GM12873 (cell line): ENCODE measurements around the gene SLC46A2.

Experiments
- CTCF ChIP-seq: IDR thresholded peaks from 2 replicates; pipeline ENCODE4 v1.5.1; 2012; ENCODE audit warnings: low read depth, mild to moderate bottlenecking, moderate library complexity, low read length, control low read depth; ENCODE audit not compliant: insufficient read depth; ENCODE audit errors: missing control alignments

Gene SLC46A2

GRCh38 chr9:112861155-112861554 lies 29.5 kb downstream of the SLC46A2 start:
- TF ChIP-seq CTCF = no peak

DNA sequence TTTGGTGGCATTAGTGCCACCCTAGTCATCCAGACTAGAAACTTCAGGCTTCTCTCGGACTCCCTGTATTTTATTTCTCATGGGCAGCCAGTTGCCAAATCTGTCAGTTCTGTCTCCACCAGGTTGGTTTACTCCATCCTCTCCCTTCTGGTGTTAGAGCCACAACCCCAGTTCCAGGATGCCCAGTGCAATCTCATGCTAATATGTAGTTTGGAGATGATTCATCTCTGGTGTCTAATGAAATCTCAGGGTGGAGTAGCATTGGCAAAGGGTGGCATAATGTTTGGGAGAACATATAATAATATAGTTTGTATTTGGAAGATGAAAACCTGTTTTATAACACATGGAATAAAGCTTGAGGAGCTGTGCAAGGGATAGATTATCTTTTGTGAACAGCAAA lies 30.2 kb downstream of the SLC46A2 start:
- TF ChIP-seq CTCF = no peak

DNA sequence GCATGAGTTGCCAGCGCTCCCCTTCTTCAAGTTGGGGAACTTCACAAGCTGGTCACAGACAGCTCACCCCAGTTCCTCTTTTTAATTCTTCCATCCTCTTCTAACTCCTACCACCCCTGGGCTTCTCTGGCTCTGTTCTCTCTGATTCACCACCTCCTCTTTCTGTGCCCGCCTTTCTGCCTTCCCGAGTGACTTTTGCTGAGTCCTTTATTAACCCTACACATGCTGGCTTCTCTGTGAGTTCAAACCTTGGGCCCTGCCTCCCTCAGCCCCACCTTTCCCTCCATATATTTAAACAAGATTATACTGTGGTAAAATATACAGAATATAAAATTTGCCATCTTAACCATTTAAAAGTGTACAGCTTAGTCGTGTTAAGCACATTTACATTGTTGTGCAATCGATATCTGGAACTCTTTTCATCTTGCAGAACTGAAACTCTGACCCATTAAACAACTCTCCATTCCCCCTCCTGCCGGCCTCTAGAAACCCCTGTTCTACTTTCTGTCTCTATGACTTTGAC lies 32.0 kb downstream of the SLC46A2 start:
- peak; percentile 23 for TF ChIP-seq CTCF

GRCh38 chr9:112858005-112858404 lies 32.7 kb downstream of the SLC46A2 start:
- no peak for TF ChIP-seq CTCF

- TF ChIP-seq CTCF = no peak
Measured at GRCh38 chr9:112856843-112857242, 33.8 kb downstream of the SLC46A2 start.

DNA sequence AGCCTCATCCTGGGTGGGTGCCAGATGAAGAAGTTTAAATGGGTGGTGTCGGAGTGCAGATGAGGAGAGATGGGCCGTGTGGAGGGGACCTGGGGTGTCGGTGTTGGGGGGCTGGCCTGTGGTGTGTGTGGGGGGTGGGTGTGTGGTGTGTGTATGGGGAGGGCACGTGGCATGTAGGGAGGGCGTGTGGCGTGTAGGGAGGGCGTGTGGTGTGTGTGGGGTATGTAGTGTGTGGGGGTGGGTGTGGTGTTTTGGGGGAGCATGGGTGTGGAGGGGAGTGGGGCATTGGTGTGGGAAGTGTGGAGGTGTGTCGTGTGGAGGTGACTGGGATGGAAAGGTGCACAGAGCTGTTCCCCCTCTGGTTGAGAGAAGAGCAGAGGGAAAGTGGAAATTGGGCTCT lies 34.5 kb downstream of the SLC46A2 start:
- no peak for TF ChIP-seq CTCF

DNA sequence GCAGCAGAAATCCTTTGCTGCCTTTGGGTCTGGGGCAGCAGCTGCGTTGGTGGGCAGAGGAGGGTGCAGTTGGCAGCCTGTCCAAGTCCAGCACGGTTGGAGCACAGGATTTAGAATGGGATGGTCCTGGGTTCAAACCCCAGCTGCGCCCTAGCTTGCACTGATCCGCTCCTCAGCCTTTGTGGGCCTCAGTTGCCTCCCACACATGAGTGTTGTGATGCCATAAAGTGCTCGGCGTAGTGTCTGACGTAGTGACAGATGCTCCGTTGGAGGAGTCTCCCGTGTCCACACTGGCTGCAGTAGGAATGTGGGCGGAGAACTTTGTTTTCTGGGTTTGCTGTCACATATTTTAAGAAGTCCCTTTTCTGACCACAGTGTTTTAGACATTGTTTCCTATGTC lies 36.0 kb downstream of the SLC46A2 start:
- TF ChIP-seq CTCF = no peak
